ENCODE measurements around the gene RIMS4. TPM values are rescaled to one million over a fixed set of nuclear protein-coding genes. Genes with fewer than 3 reads are reported as not detected.

RIMS4 gene
- total and polyA plus RNA-seq, 2 of the 8 experiments (the other 6 are each of a cell fraction or from before 2014, with no cell fraction given) = 13.3 to 44.2 TPM

GRCh38 chr20:44736170-44737021 lies 74.0 kb downstream of the RIMS4 start:
- POLR2A ChIA-PET (ENCODE audit: partially characterized antibody) = interaction anchor here (1.0 to 1.5 kb wide), 2 partner anchors 11 to 52 kb away, joined by 3 to 5 read pairs; no protein-coding TSS in a partner anchor
- Histone ChIP-seq H3K79me1 (ENCODE audit: low read depth, low read length) (no peaks in the 10 kb centered on the region), H2AFZ (ENCODE audit: low read length) (no peak overlapping the region), H4K8ac (ENCODE audit: extremely low read depth, insufficient read depth, low read length) (no peak overlapping the region), H3K27me3 (replicated peaks in 1 of 4; ENCODE audit: control insufficient read depth in 3 of 4, extremely low read depth in 1 of 4, insufficient read depth in 3 of 4, low read length in 3 of 4) (peaks cover 0 to 2% (median 0%) of the 10 kb centered on the region in 4 experiments; a peak in 1 of 7 replicates), H2BK120ac (replicated peaks; ENCODE audit: low read depth, low read length) (no peak overlapping the region), H3K4me3 (ENCODE audit: extremely low read depth in 1 of 4, insufficient read depth in 2 of 4, low read depth in 3 of 4, low read length in 4 of 4) (no peak overlapping the region), H4K91ac (replicated peaks; ENCODE audit: insufficient read length, low read length) (no peak overlapping the region), H4K5ac (ENCODE audit: insufficient read length, low read depth, low read length) (peak overlapping the region; percentile 25), H2BK15ac (ENCODE audit: low read length) (no peak overlapping the region), H2BK5ac (ENCODE audit: low read depth, low read length) (no peak overlapping the region), H3K4ac (replicated peaks; ENCODE audit: insufficient read length, low read depth, low read length) (no peak overlapping the region), H3K27ac (ENCODE audit: low read depth, low read length) (no peak overlapping the region), H3K36me3 (ENCODE audit: control insufficient read depth in 2 of 4, insufficient read depth in 4 of 4, low read length in 3 of 4) (no peaks in the 10 kb centered on the region), H3K56ac (replicated peaks; ENCODE audit: insufficient read length, low read depth, low read length) (no peak overlapping the region), H3K9me3 (ENCODE audit: insufficient read depth in 2 of 2, low read depth in 1 of 2, low read length in 1 of 2) (no peaks in the 10 kb centered on the region; a peak in 1 of 4 replicates), H4K20me1 (replicated peaks in 1 of 2; ENCODE audit: control insufficient read depth in 1 of 2, insufficient read depth in 2 of 2, low read length in 2 of 2) (no peaks in the 10 kb centered on the region), H2BK20ac (ENCODE audit: low read length) (no peak overlapping the region), H2BK12ac (ENCODE audit: low read depth, low read length) (no peak overlapping the region), H3K23me2 (ENCODE audit: low read depth, low read length) (no peaks in the 10 kb centered on the region), H3K4me2 (ENCODE audit: insufficient read depth in 1 of 2, low read depth in 2 of 2, low read length in 2 of 2) (no peak overlapping the region; a peak in 1 of 4 replicates), H3K79me2 (ENCODE audit: control insufficient read depth in 1 of 2, insufficient read depth in 2 of 2, low read length in 2 of 2) (no peaks in the 10 kb centered on the region), H2AK5ac (ENCODE audit: low read depth, low read length) (no peak overlapping the region), H3K18ac (ENCODE audit: extremely low read depth, low read length) (no peak overlapping the region), H3K23ac (ENCODE audit: insufficient read length) (no peak overlapping the region), H3K14ac (ENCODE audit: insufficient read length) (no peak overlapping the region), H3K4me1 (replicated peaks in 1 of 4; ENCODE audit: control insufficient read depth in 3 of 4, insufficient read depth in 4 of 4, low read length in 3 of 4) (peaks cover 0 to 4% (median 2%) of the 10 kb centered on the region in 4 experiments; a peak in 1 of 7 replicates), H3K9ac (replicated peaks in 1 of 4; ENCODE audit: extremely low read depth in 1 of 4, low read depth in 3 of 4, low read length in 3 of 4) (no peak overlapping the region)
- WGBS, 2 experiments (ENCODE audit: extremely low coverage in 1 of 2, insufficient coverage in 1 of 2, insufficient read length in 1 of 2, insufficient replicate concordance in 2 of 2, low coverage in 1 of 2, low lambda C conversion rate in 2 of 2, missing lambda C conversion rate in 1 of 2) = 58% methylated on average over 6 of the region's 6 CpGs; no CpG with 5 or more reads in 1 of the 2 experiments
- FAIRE-seq (peak; percentile 92), DNase-seq (ENCODE audit: low read depth in 1 of 2, low spot score in 2 of 2) (peak; percentile 58 to 77)
- CTCF ChIA-PET (ENCODE audit: partially characterized antibody) = interaction anchor here (1.0 to 1.3 kb wide), 2 partner anchors 11 to 522 kb away, joined by 3 read pairs; no protein-coding TSS in a partner anchor
- TF ChIP-seq YY1 (IDR thresholded peaks at IDR 0.05; ENCODE audit: low read depth, low read length) (peak; percentile 63; the same call in 1 of the 2 replicates), USF2 (IDR thresholded peaks at IDR 0.05; ENCODE audit: low read length) (peak; percentile 93), HDAC2 (IDR thresholded peaks at IDR 0.05; ENCODE audit: borderline replicate concordance in 1 of 2, low read depth in 2 of 2, low read length in 2 of 2) (no peak), CBX8 (IDR thresholded peaks at IDR 0.05; ENCODE audit: borderline replicate concordance, low read depth, low read length) (no peak), SP4 (IDR thresholded peaks at IDR 0.05; ENCODE audit: low read length) (no peak), TBP (IDR thresholded peaks at IDR 0.05; ENCODE audit: low read depth, low read length) (0 out of 2 replicates have a peak, but pooled peaks have one; percentile 13), PHF8 (conservative IDR thresholded peaks at IDR 0.05; ENCODE audit: low read depth, low read length) (no peak), POLR2AphosphoS5 (IDR thresholded peaks at IDR 0.05; ENCODE audit: low read depth, low read length) (no peak), RNF2 (IDR thresholded peaks at IDR 0.05; ENCODE audit: borderline replicate concordance, low read depth, low read length, missing control alignments, poor library complexity, severe bottlenecking) (no peak)

Measured in H1 (cell line).